ENCODE data around the gene TIMM9.

TIMM9 gene

DNA sequence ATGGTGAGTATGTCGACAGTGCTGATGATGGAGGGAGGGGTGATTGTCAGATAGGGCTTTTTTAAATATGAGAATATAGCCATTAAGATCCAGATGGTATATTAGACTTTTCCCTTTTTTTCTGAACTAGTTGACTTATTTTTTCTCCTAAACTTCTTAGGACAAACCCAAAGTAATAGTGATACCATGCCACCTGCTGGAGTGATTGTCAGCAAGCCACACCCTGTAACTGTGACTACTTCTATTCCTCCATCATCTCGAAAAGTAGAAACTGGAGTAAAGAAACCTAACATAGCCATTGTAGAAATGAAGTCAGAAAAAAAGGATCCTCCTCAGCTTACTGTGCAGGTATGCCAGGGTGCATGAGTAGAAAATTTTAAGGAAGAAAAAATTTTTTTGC, 40.2 kb upstream of the TIMM9 start:
- Histone ChIP-seq H3K27ac (ENCODE audit: low read depth, low read length) (no peak overlapping the region), H3K4me3 (ENCODE audit: low read length) (no peak overlapping the region), H3K9me2 (replicated peaks; ENCODE audit: control insufficient read depth, low read length) (no peaks in the 10 kb centered on the region), H3K4me1 (ENCODE audit: control insufficient read depth, low read length) (no peaks in the 10 kb centered on the region), H4K20me1 (ENCODE audit: control insufficient read depth, insufficient read depth, low read depth, low read length) (no peaks in the 10 kb centered on the region), H3K4me2 (ENCODE audit: low read length) (no peak overlapping the region), H3K79me2 (ENCODE audit: control insufficient read depth, low read length) (no peaks in the 10 kb centered on the region), H3K27me3 (ENCODE audit: control insufficient read depth, low read length) (no peaks in the 10 kb centered on the region), H3K36me3 (ENCODE audit: control insufficient read depth, low read length) (peaks cover 42% of the 10 kb centered on the region), H3F3A (ENCODE audit: control insufficient read depth, insufficient read depth) (no peaks in the 10 kb centered on the region), H3K9me3 (ENCODE audit: control insufficient read depth, insufficient read depth, low read length) (no peaks in the 10 kb centered on the region)
- TF ChIP-seq, protein P1, sequence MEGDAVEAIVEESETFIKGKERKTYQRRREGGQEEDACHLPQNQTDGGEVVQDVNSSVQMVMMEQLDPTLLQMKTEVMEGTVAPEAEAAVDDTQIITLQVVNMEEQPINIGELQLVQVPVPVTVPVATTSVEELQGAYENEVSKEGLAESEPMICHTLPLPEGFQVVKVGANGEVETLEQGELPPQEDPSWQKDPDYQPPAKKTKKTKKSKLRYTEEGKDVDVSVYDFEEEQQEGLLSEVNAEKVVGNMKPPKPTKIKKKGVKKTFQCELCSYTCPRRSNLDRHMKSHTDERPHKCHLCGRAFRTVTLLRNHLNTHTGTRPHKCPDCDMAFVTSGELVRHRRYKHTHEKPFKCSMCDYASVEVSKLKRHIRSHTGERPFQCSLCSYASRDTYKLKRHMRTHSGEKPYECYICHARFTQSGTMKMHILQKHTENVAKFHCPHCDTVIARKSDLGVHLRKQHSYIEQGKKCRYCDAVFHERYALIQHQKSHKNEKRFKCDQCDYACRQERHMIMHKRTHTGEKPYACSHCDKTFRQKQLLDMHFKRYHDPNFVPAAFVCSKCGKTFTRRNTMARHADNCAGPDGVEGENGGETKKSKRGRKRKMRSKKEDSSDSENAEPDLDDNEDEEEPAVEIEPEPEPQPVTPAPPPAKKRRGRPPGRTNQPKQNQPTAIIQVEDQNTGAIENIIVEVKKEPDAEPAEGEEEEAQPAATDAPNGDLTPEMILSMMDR (IDR thresholded peaks at IDR 0.05; ENCODE audit: low read depth, low read length, poor library complexity, severe bottlenecking) = no peak
- TF ChIP-seq EZH2phosphoT487 (IDR thresholded peaks at IDR 0.05; ENCODE audit: borderline replicate concordance, low read length) = no peak

DNA sequence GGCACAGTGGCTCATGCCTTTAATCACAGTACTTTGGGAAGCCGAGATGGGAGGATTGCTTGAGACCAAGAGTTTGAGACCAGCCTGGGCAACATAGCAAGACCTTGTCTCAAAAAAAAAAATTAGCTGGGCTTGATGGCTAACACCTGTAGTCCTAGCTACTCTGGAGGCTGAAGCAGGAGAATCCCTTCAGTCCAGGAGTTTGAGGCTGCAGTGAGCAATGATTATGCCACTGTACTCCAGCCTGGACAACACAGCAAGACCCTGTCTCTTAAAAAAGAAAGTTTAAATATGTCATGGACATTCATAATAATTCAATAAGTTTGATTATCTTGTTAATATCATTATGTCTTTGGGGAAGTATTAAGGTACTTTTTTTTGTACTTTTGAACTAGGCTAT, 39.1 kb upstream of the TIMM9 start:
- Histone ChIP-seq H3K4me2 (ENCODE audit: low read length) (no peak overlapping the region), H3K36me3 (ENCODE audit: control insufficient read depth, low read length) (peaks cover 41% of the 10 kb centered on the region), H3K79me2 (ENCODE audit: control insufficient read depth, low read length) (no peaks in the 10 kb centered on the region), H3K9me2 (replicated peaks; ENCODE audit: control insufficient read depth, low read length) (no peaks in the 10 kb centered on the region), H3K9me3 (ENCODE audit: control insufficient read depth, insufficient read depth, low read length) (no peaks in the 10 kb centered on the region), H3K27ac (ENCODE audit: low read depth, low read length) (no peak overlapping the region), H4K20me1 (ENCODE audit: control insufficient read depth, insufficient read depth, low read depth, low read length) (no peaks in the 10 kb centered on the region), H3K4me1 (ENCODE audit: control insufficient read depth, low read length) (no peaks in the 10 kb centered on the region), H3K27me3 (ENCODE audit: control insufficient read depth, low read length) (no peaks in the 10 kb centered on the region), H3F3A (ENCODE audit: control insufficient read depth, insufficient read depth) (no peaks in the 10 kb centered on the region), H3K4me3 (ENCODE audit: low read length) (no peak overlapping the region)
- TF ChIP-seq, protein P1 (IDR thresholded peaks at IDR 0.05; ENCODE audit: low read depth, low read length, poor library complexity, severe bottlenecking) = no peak
- no peak for TF ChIP-seq EZH2phosphoT487 (IDR thresholded peaks at IDR 0.05; ENCODE audit: borderline replicate concordance, low read length)

DNA sequence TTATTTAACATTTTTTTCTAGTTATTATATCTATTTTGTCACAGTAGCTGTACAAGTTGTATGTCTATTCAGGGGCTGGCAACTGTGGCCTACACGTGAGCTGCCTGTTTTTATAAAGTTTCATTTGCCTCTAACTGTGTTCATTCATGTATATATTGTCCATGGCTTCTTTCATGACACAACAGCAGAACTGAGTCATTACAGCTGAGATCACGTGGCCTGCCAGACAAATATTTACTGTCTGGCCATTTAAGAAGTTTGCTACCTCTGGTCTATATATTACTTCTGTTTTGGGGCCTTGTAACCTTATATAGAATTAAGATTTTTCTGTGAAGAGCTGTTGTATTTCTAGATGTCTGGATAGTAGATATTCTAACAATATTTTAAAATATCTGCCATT, 38.1 kb upstream of the TIMM9 start:
- H3K79me2 ChIP-seq (ENCODE audit: control insufficient read depth, low read length) = no peaks in the 10 kb centered on the region
- no peaks in the 10 kb centered on the region for H4K20me1 ChIP-seq (ENCODE audit: control insufficient read depth, insufficient read depth, low read depth, low read length)
- H3F3A ChIP-seq (ENCODE audit: control insufficient read depth, insufficient read depth) = no peaks in the 10 kb centered on the region
- H3K4me2 ChIP-seq (ENCODE audit: low read length) = no peak overlapping the region
- no peak overlapping the region for H3K4me3 ChIP-seq (ENCODE audit: low read length)
- no peak for TF ChIP-seq EZH2phosphoT487 (IDR thresholded peaks at IDR 0.05; ENCODE audit: borderline replicate concordance, low read length)
- TF ChIP-seq, protein P1 (IDR thresholded peaks at IDR 0.05; ENCODE audit: low read depth, low read length, poor library complexity, severe bottlenecking) = no peak
- no peaks in the 10 kb centered on the region for H3K9me3 ChIP-seq (ENCODE audit: control insufficient read depth, insufficient read depth, low read length)
- H3K27ac ChIP-seq (ENCODE audit: low read depth, low read length) = no peak overlapping the region
- H3K36me3 ChIP-seq (ENCODE audit: control insufficient read depth, low read length) = peaks cover 39% of the 10 kb centered on the region
- no peaks in the 10 kb centered on the region for H3K4me1 ChIP-seq (ENCODE audit: control insufficient read depth, low read length)
- H3K27me3 ChIP-seq (ENCODE audit: control insufficient read depth, low read length) = no peaks in the 10 kb centered on the region
- no peaks in the 10 kb centered on the region for H3K9me2 ChIP-seq (replicated peaks; ENCODE audit: control insufficient read depth, low read length)

DNA sequence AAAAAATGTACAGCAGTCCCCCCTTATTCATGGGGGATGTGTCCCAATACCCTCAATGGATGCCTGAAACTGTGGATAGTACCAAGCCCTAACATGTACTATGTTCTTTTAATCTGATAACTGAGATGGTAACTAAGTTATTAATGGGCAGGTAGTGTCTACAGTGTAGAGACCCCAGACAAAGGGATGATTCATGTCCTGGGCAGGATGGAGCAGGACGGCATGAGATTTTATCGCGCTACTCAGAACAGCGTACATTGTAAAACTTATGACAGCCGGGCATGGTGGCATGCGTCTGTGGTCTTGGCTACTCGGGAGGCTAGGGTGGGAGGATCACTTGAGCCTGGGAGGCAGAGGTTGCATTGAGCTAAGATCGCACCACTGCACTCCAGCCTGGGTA, 37.3 kb upstream of the TIMM9 start:
- Histone ChIP-seq H3K4me3 (ENCODE audit: low read length) (no peak overlapping the region), H3K27me3 (ENCODE audit: control insufficient read depth, low read length) (no peaks in the 10 kb centered on the region), H3K9me2 (replicated peaks; ENCODE audit: control insufficient read depth, low read length) (no peaks in the 10 kb centered on the region), H3K4me2 (ENCODE audit: low read length) (no peak overlapping the region), H3K9me3 (ENCODE audit: control insufficient read depth, insufficient read depth, low read length) (no peaks in the 10 kb centered on the region), H3K4me1 (ENCODE audit: control insufficient read depth, low read length) (no peaks in the 10 kb centered on the region), H3K27ac (ENCODE audit: low read depth, low read length) (no peak overlapping the region), H3K79me2 (ENCODE audit: control insufficient read depth, low read length) (no peaks in the 10 kb centered on the region), H4K20me1 (ENCODE audit: control insufficient read depth, insufficient read depth, low read depth, low read length) (no peaks in the 10 kb centered on the region), H3K36me3 (ENCODE audit: control insufficient read depth, low read length) (peaks cover 44% of the 10 kb centered on the region), H3F3A (ENCODE audit: control insufficient read depth, insufficient read depth) (no peaks in the 10 kb centered on the region)
- TF ChIP-seq, protein P1 (IDR thresholded peaks at IDR 0.05; ENCODE audit: low read depth, low read length, poor library complexity, severe bottlenecking) = no peak
- TF ChIP-seq EZH2phosphoT487 (IDR thresholded peaks at IDR 0.05; ENCODE audit: borderline replicate concordance, low read length) = no peak

All from DOHH2 (cell line).